Stimulated activated CD4-positive, alpha-beta T cell treated with anti-CD3 and anti-CD28 coated beads, TNF-alpha, amount 100 ng/mL, for 48 hours (primary cell): ENCODE measurements around the gene MEGF9.

Experiments
- DNase-seq, 3 donors: peaks; one replicate each; pipeline ENCODE4 v3.0.0-alpha.2; 2020; ENCODE audit warnings: low read depth in 3 of 3

The MEGF9 gene

GRCh38 chr9:120730654-120731514 lies 16.6 kb upstream of the MEGF9 start:
- DNase-seq, result no peak

- DNase-seq, result no peak
These were observed 15.5 kb upstream of the MEGF9 start for GRCh38 chr9:120729791-120730241.

GRCh38 chr9:120726484-120726883 lies 12.2 kb upstream of the MEGF9 start:
- no peak for DNase-seq

GRCh38 chr9:120725907-120726306 lies 11.6 kb upstream of the MEGF9 start:
- no peak for DNase-seq

- DNase-seq, result no peak
These were observed 10.6 kb upstream of the MEGF9 start for GRCh38 chr9:120724757-120725400.

- no peak for DNase-seq
These were observed 9.3 kb upstream of the MEGF9 start for GRCh38 chr9:120723565-120723964.

GRCh38 chr9:120720404-120720803 lies 6.1 kb upstream of the MEGF9 start:
- DNase-seq, result no peak

- DNase-seq, result no peak
These were observed 4.0 kb upstream of the MEGF9 start for GRCh38 chr9:120718316-120718715.

- DNase-seq, result no peak
These were observed 2.9 kb upstream of the MEGF9 start for GRCh38 chr9:120717176-120717575.

- DNase-seq, result no peak
These were observed 2.2 kb upstream of the MEGF9 start for GRCh38 chr9:120716483-120716882.

GRCh38 chr9:120715389-120715924 lies 1.2 kb upstream of the MEGF9 start:
- no peak for DNase-seq

- no peak for DNase-seq
These were observed 647 bp upstream of the MEGF9 start for GRCh38 chr9:120714846-120715388.

GRCh38 chr9:120713257-120714087 lies 798 bp downstream of the MEGF9 start:
- DNase-seq, result no peak

- no peak for DNase-seq
These were observed 1.7 kb downstream of the MEGF9 start for GRCh38 chr9:120712539-120713031.

GRCh38 chr9:120711841-120712538 lies 2.3 kb downstream of the MEGF9 start:
- no peak for DNase-seq

GRCh38 chr9:120711354-120711753 lies 2.9 kb downstream of the MEGF9 start:
- no peak for DNase-seq

GRCh38 chr9:120710110-120710981 lies 3.9 kb downstream of the MEGF9 start:
- DNase-seq, result no peak

GRCh38 chr9:120708526-120709224 lies 5.6 kb downstream of the MEGF9 start:
- DNase-seq, result no peak

- no peak for DNase-seq
These were observed 7.1 kb downstream of the MEGF9 start for GRCh38 chr9:120707170-120707569.
